Activated T-helper 9 cell treated with anti-CD3 and anti-CD28 coated beads, Interleukin-2, amount 50 U/mL, for 16 hours (primary cell): ENCODE data around the gene ZRANB2.
A peak's percentile ranks its signal among the peaks of the same experiment; 100 is the strongest.

Experiments
- DNase-seq: peaks from one replicate; pipeline ENCODE4 v3.0.0-alpha.2; 2020; ENCODE audit warnings: low read depth

Gene ZRANB2

GRCh38 chr1:71068325-71069240 is 12.3 kb downstream of the ZRANB2 start:
- no peak for DNase-seq

GRCh38 chr1:71054791-71055190 is 26.0 kb downstream of the ZRANB2 start:
- DNase-seq = no peak

DNA sequence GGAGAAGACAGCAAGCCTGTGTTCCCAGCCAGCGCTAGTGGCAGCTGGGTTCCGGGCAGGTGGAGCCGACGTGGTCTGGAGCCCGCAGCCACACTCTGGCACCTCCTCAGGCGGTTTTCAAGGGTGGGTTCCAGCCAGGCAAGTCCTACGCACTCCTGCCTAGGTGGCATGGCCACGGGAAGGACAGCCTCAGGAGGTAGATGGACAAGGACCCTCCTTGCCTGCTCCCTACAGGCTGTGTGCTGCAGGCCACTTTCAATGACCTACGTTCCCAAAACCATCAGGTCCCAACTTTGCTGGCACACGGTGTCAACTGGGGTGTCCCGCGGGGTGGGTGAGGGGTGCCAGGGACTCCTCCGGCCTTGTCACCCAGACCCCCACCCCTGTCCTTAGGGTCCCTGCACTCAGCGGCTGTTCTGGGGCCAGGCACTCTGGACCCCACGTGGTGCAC is 26.5 kb downstream of the ZRANB2 start:
- no peak for DNase-seq

DNA sequence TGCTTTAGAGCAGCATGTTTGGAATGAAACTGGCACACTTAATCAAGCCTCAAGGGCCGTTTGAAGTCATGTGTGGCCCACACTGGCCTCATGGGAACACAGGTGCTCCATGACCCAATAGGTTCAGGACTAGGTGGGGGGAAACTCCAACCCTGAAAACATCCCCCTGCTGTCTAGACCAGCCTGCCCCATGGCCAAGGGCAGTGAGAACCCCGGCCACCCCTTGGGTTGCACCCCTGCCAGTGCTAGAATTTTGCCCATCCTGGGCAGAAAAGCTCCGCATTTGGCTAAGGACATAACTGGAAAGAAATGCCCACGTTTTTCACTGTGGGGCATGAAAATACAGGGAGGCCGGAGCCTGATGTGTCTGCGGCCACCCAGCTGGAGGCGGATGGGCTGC is 27.1 kb downstream of the ZRANB2 start:
- no peak for DNase-seq

DNA sequence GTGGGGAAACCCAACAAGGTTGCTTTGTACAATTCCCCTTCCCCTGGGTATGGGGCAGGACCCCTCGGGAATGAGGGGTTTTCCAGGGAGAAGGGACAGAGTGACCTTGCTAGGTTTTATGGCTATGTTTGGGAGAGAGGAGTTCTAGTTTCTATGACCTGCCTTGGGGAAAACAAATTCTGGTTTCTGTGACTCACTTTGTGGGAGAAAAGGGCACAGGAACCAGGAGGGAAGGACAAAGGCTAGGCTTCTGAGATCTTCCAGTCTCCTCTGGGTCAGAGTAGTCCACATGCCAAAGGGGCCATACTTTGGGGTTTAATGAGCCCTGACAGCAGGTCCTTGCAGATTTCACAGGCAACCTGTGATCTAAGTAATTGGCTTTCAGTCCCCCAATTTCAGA is 27.7 kb downstream of the ZRANB2 start:
- no peak for DNase-seq

DNA sequence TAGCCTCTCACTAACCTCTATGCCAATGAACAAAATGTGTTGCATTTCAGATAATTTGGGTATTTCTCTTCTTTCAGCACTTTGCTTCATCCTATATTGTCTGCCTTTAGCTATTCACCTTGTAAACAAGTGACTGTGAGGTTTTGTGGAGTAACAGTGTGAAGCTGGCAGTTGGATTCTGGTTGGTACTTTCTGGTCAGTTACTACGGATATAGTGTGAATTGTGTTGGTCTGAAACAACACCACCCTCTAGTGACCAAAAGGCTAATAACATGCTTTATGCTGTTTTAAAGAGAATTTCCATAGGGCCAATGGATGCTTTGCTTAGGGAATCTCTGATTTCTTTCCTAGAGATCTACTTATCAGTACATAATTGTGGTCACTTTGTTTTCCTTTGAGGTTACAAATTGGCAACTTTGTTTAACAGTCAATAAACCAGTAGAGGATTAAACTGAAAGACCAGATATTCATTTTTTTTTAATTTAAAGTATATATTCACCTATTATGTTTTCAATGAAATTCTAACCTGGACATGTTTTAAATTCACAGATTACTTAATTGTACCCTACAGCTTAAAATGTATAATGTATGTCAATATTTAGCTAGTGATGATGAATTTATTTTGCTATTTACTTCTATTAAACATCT is 30.8 kb downstream of the ZRANB2 start:
- DNase-seq = no peak

DNA sequence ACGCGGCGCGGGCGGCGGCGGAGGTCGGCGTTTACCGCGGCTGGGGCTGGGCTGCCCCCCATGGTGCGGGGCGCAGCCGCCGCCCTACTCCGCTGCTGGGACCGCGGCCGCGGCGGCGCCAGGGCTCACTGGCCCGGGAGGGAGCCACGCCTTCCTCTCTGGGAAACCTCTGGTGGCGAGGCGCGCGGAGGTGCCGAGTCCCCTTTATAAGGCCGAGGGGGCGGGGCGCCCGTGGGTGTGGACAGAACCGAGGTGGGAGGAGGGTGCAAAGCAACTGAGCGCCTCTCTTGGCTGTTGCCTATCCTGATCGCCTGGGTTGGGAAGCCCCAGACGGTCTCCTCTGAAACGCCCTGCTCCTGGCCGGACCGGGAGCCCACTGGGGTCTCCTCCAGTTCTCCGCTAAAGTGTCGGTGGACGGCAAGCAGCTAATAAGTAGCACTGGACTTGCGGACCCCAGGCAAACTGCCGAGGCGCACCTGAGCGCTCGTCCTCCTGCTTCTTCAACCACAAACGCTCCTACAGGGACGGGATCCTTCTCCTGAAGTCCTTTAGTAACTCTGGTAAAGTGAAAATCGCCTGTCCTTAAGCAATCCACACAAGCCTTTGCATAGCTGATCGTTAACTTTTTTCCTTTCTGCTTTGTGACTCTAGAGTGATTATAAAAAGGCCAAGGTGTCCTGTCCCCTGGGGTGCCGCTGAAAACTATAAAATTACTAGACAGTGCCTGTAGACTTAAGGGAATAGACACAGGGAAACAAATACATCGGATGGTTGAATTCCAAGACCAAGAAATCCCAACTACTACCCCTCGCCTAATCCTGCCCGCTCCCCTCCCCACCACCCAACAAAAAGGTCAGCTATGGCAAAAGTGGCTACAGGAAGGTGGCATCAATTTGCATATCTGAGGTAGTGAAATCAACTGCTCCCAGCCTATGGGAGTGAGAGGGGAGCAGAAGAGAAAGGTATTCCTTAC is 32.9 kb downstream of the ZRANB2 start, which contains the start of gene PTGER3:
Gene PTGER3 (minus strand): TSS at position 182 of the 973 bp plus-strand sequence. CDS start 239 bp downstream, outside the sequence.
- peak; percentile 25 for DNase-seq

- peak; percentile 8 for DNase-seq
Observed at GRCh38 chr1:71046891-71047634, 33.8 kb downstream of the ZRANB2 start.

DNA sequence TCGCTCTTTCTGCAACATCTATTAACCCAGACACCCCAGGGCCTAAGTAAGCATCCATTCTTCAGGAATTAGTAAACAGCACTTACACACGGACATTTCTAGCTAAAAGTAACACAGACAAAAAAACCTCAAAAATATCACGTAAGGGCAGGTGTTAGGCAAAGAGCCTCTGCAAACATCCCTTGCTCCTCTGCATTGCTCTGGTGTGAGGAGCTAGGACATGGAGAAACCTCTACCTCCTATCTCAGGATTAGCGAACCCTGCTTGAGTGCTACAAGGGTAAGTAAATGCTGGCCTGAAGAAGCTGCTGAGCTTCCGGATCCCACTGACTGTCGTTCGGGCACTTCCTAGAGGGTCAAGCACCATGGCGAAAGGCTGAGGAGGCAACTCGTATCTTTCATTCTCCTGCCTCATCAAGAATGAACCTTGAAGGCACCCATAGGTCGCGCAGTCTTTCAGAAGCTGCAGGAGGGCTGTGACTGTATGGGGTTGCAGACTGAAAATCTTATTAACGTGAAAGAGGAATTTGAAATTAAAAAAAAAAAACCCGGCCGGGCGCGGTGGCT is 35.3 kb downstream of the ZRANB2 start:
- DNase-seq = no peak

GRCh38 chr1:71044833-71045232 is 36.0 kb downstream of the ZRANB2 start:
- no peak for DNase-seq

DNA sequence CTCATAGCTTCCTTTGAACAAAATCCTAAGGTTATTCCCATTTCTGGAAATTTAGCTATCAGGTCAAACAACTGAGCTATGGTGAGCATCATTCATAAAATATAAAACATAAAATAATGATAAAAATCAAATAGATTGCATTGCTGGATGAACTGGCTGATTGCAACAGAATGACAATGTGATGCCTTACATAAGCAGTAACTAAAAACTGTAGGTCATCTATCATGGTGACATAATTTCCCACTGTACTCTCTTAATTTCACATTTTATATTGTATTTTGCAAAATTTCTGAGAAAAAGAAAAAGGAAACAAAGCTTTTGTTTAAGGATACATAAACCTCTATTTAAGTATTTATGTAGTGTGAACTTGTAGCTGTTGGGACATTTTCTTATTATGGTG is 37.8 kb downstream of the ZRANB2 start:
- no peak for DNase-seq

DNA sequence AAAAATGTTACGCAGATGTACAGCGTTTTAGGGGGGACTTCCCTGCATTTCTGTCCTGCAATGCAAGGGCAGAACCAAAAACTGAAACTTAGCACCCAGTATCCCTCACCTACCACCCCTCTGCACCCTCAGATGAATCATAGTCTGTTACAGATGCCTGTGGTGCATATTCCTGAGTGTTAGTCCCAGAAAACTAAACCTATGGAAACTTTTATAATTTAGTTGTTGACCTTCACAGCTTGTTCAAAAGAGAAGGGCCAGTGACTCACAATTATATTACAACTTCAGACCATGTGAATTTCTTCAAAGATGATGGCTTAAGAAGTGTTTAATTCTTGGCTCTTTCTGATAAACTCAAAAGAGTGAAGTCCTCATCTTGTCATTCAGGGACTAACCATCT is 39.0 kb downstream of the ZRANB2 start:
- DNase-seq = no peak

- DNase-seq = no peak
Observed at GRCh38 chr1:71039661-71040262, 41.1 kb downstream of the ZRANB2 start.

GRCh38 chr1:71038942-71039341 is 41.9 kb downstream of the ZRANB2 start:
- DNase-seq = no peak

GRCh38 chr1:71037829-71038620 is 42.8 kb downstream of the ZRANB2 start:
- no peak for DNase-seq

- DNase-seq = no peak
Observed at GRCh38 chr1:71037066-71037465, 43.8 kb downstream of the ZRANB2 start.

DNA sequence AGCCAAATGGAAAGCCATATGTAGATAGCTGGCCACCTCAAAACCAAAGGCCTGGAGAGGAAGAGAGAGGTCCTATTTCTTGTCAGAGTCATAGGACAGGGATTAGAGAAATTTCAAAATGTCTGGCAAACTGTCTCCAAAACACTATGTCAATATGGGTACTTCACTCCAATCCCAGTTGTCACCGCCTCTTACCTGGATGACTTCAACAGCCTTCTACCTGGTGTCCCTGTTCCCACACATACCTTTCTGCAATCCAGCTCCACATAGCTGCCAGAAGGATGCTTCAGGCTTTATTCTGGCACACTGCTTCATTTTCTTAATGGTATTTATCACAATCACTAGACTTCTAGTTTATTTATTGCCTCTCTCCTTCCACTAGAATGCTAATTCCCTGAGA is 47.7 kb downstream of the ZRANB2 start:
- DNase-seq = no peak

DNA sequence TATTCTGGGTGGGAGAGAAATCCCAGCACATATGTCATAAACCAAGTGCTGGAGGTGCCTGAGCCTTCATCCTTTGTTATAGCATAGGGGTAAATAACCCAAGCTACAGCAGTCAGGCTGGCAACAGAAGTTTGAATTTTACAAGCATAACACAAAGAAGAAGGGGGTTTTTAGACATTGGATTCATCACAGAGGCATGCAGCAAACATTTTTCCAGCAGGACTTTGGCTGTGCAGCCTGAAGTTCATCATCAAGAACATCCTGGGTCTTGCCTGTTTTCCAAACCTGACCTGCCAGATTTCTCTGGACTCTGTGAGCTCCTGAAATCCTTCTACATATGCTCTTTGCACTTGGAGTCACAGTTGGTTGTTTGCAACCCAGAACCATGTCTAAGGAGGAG is 49.4 kb downstream of the ZRANB2 start:
- no peak for DNase-seq

GRCh38 chr1:71030026-71030425 is 50.8 kb downstream of the ZRANB2 start:
- DNase-seq = no peak

GRCh38 chr1:71028981-71029380 is 51.9 kb downstream of the ZRANB2 start:
- DNase-seq = no peak
